Activated CD8-positive, alpha-beta T cell treated with anti-CD3 and anti-CD28 coated beads, Interleukin-2, amount 10 ng/mL, durations not matched to agents 7 days and 5 days (primary cell): ENCODE results near the gene KCNMA1. TPM values are rescaled to one million over a fixed set of nuclear protein-coding genes. Genes with fewer than 3 reads are reported as not detected.

Experiments used
- ATAC-seq: fragments of 150-1000 bp; cut with Tn5 transposase; one replicate; pipeline ENCODE4 v1.10.0; 2021; ENCODE audit warnings: moderate library complexity
- CTCF ChIA-PET: fragments of 350-600 bp; sonication (Branson Sonifier 250); formaldehyde crosslinking; loops from one replicate; lab custom pipeline; 2021; ENCODE audit warnings: antibody characterized with exemption; lab: Charles Lee
- POLR2A ChIA-PET: fragments of 350-600 bp; sonication (Branson Sonifier 250); formaldehyde crosslinking; loops from one replicate; lab custom pipeline; 2021; ENCODE audit warnings: antibody characterized with exemption; lab: Charles Lee
- DNase-seq: peaks from one replicate; pipeline ENCODE4 v3.0.0-alpha.2; 2020
- H3K27ac Mint-ChIP-seq: one replicate; pipeline ENCODE4 v1.8.0; 2021; ENCODE audit warnings: mild to moderate bottlenecking, mixed read lengths
- H3K27me3 Mint-ChIP-seq: one replicate; pipeline ENCODE4 v1.8.0; 2021; ENCODE audit warnings: low read depth, mixed read lengths
- H3K36me3 Mint-ChIP-seq: one replicate; pipeline ENCODE4 v1.8.0; 2021; ENCODE audit warnings: low read depth, mixed read lengths
- H3K4me1 Mint-ChIP-seq: one replicate; pipeline ENCODE4 v1.8.0; 2021; ENCODE audit warnings: low read depth, mixed read lengths
- H3K4me3 Mint-ChIP-seq: one replicate; pipeline ENCODE4 v1.8.0; 2021; ENCODE audit warnings: mild to moderate bottlenecking, mixed read lengths
- H3K9me3 Mint-ChIP-seq: one replicate; pipeline ENCODE4 v1.8.0; 2022; ENCODE audit warnings: mixed read lengths; ENCODE audit not compliant: insufficient read depth
- total RNA-seq, 2 experiments: library from RNA; stranded (reverse); gene quantifications; one replicate each; pipeline ENCODE4 v1.2.3, GENCODE V29; 2021

The KCNMA1 gene
- total RNA-seq, 2 experiments from 2014 or later: 0.16 TPM

DNA sequence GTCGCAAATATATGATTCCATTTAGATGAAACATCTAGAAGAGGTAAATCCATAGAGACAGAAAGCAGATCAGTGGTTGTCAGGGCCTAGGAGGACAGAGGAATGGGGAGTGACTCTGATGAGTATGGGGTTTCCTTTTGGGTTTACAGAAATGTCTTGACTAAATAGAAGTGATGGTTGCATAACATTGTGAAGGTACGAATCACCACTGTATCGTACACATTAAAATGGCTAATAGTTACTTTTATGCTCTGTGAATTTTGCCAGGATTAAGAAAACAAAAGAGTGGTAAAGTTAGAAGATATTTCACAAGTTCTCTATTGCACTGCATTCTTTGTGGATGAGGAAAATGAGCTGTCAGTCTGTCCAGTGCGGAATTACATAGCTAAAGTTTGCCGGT, 407.4 kb downstream of the KCNMA1 start:
- CTCF ChIA-PET: no interaction called here
- peak overlapping the region; percentile 0 for H3K27ac Mint-ChIP-seq
- ATAC-seq (no peak), DNase-seq (no peak)
- H3K4me1 Mint-ChIP-seq: peaks cover 5% of the 10 kb centered on the region
- no peak overlapping the region for H3K4me3 Mint-ChIP-seq
- H3K27me3 Mint-ChIP-seq: peaks cover 17% of the 10 kb centered on the region
- H3K9me3 Mint-ChIP-seq: no peaks in the 10 kb centered on the region
- POLR2A ChIA-PET: no interaction called here
- H3K36me3 Mint-ChIP-seq: no peaks in the 10 kb centered on the region

DNA sequence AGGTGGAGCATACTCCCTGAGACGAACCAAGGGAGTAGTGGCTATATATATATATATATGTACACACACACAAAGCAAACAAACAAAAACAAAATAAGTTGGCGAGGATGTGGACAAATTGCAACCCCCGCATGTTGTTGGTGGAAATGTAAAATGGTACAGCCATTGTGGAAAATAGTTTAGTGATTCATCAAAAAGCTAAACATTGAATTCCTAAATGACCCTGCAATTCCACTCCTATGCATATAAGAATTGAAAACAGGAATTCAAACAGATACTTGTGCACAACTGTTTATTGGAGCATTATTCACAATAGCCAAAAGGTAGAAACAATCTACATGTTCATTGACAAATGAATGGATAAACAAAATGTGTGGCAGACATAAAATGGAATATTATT, 407.9 kb downstream of the KCNMA1 start:
- H3K27ac Mint-ChIP-seq: no peak overlapping the region

DNA sequence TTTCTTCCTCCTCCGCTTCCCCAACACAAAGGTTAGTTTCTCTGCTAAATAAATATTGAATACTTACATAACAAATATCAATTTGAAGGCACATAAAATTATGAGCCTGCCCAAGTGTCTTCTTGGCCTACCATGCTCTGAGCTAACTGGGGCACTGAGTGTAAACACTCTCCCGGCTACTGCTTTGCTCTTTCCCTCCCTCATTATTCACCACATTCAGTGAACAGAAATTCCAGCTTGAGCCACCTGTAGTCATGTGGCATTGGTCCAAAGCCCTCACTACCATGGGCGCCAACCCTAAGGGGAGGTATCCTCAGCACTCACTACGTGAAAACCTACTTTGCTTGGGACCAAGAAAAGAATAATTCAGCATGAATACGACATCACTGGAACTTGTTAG, 409.0 kb downstream of the KCNMA1 start:
- no peak for DNase-seq
- no peaks in the 10 kb centered on the region for H3K9me3 Mint-ChIP-seq
- ChIA-PET POLR2A (no interaction called here), CTCF (no interaction called here)
- ATAC-seq: no peak
- no peak overlapping the region for H3K27ac Mint-ChIP-seq
- no peak overlapping the region for H3K4me3 Mint-ChIP-seq
- no peaks in the 10 kb centered on the region for H3K36me3 Mint-ChIP-seq
- peaks cover 10% of the 10 kb centered on the region for H3K4me1 Mint-ChIP-seq
- peaks cover 18% of the 10 kb centered on the region for H3K27me3 Mint-ChIP-seq

More for the DNA sequence above, 407.9 kb downstream of the KCNMA1 start:
- DNase-seq (no peak), ATAC-seq (no peak)
- ChIA-PET POLR2A (no interaction called here), CTCF (no interaction called here)
- no peaks in the 10 kb centered on the region for H3K36me3 Mint-ChIP-seq
- no peak overlapping the region for H3K4me3 Mint-ChIP-seq
- peaks cover 17% of the 10 kb centered on the region for H3K27me3 Mint-ChIP-seq
- H3K9me3 Mint-ChIP-seq: no peaks in the 10 kb centered on the region
- peaks cover 10% of the 10 kb centered on the region for H3K4me1 Mint-ChIP-seq

GRCh38 chr10:77226853-77227565, 410.6 kb downstream of the KCNMA1 start:
- ChIA-PET POLR2A (no interaction called here), CTCF (no interaction called here)
- no peaks in the 10 kb centered on the region for H3K36me3 Mint-ChIP-seq
- peaks cover 18% of the 10 kb centered on the region for H3K27me3 Mint-ChIP-seq
- no peaks in the 10 kb centered on the region for H3K9me3 Mint-ChIP-seq
- peaks cover 10% of the 10 kb centered on the region for H3K4me1 Mint-ChIP-seq
- DNase-seq (no peak), ATAC-seq (no peak)
- no peak overlapping the region for H3K27ac Mint-ChIP-seq
- no peak overlapping the region for H3K4me3 Mint-ChIP-seq

DNA sequence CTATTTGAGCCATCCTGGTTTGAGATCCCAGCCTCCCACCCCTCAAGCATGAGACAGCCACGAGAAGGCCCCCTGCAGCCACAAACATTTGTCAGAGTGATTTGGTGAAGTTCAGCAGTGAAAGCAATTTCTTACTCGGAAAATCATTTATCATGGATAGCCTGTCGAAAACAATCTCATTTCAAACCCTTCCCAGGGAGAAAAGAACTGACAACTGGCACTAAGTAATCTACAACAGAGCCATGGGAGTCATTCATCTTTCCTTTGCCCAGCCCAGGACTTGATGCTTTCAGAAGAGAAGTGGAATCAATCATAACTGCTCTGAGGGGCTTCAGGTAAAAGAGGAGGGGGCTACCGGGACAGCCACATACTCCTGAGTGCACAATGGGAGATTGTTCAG, 411.2 kb downstream of the KCNMA1 start:
- H3K27me3 Mint-ChIP-seq: peaks cover 15% of the 10 kb centered on the region
- DNase-seq: no peak
- peaks cover 10% of the 10 kb centered on the region for H3K4me1 Mint-ChIP-seq
- H3K4me3 Mint-ChIP-seq: no peak overlapping the region
- no peak for ATAC-seq
- no peaks in the 10 kb centered on the region for H3K36me3 Mint-ChIP-seq
- POLR2A ChIA-PET: no interaction called here
- no peaks in the 10 kb centered on the region for H3K9me3 Mint-ChIP-seq
- H3K27ac Mint-ChIP-seq: no peak overlapping the region
- CTCF ChIA-PET: no interaction called here

- Mint-ChIP-seq H3K27ac (no peak overlapping the region), H3K4me1 (peaks cover 10% of the 10 kb centered on the region), H3K4me3 (no peak overlapping the region), H3K27me3 (peaks cover 15% of the 10 kb centered on the region), H3K36me3 (no peaks in the 10 kb centered on the region), H3K9me3 (no peaks in the 10 kb centered on the region)
- ATAC-seq (no peak), DNase-seq (no peak)
- CTCF ChIA-PET: no interaction called here
- POLR2A ChIA-PET: no interaction called here
These were observed 411.6 kb downstream of the KCNMA1 start for GRCh38 chr10:77226020-77226419.

DNA sequence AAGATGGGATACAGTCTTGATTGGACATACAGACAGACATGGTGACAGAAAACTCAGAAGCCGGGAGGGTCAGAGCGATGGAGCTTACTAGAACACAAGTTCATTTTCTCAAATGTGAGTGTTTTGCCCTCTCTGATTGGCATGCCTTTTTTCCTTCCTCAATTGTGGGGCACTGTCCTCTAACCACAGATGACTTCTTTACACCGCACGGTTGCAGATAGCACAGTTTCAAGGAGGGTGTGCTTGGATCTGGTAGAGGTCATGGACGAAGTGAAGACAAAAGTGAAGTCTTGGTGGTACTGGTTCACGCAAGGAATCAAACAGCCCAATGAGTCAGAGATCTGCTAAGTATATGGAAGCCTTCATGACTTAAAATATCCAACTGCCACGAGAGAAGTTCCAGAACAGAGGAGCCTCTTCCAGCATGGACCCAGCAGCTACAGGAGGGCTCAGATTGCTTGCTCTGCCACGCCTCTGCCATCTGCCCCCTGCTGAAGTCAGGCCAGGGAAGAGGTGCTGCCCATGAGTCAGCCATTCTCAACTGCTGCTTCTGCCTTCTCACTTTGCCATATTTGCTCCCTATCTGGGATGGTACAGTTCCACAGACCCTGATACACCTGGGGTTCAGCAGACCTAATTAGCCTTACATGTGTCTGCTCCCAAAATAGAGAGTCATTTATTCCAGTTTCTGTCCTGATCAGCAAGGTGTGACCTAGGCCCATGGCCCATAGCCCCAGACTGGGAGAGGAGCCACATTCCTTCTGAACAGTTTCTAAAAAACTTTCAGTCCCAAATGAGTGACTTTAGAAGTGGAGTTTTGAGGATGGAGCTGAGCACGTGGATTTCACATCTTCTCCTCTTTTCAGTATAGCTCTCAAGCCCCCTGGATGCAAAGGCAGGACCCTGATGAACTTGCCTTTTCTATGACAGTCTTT, 413.8 kb downstream of the KCNMA1 start:
- no peaks in the 10 kb centered on the region for H3K36me3 Mint-ChIP-seq
- H3K9me3 Mint-ChIP-seq: no peaks in the 10 kb centered on the region
- CTCF ChIA-PET: no interaction called here
- DNase-seq: no peak
- peaks cover 10% of the 10 kb centered on the region for H3K4me1 Mint-ChIP-seq
- POLR2A ChIA-PET: no interaction called here
- H3K27me3 Mint-ChIP-seq: peaks cover 9% of the 10 kb centered on the region
- no peak overlapping the region for H3K4me3 Mint-ChIP-seq
- no peak overlapping the region for H3K27ac Mint-ChIP-seq
- no peak for ATAC-seq

GRCh38 chr10:77220150-77220549, 417.5 kb downstream of the KCNMA1 start:
- Mint-ChIP-seq H3K4me1 (peaks cover 4% of the 10 kb centered on the region), H3K27ac (no peak overlapping the region), H3K4me3 (no peak overlapping the region), H3K9me3 (no peaks in the 10 kb centered on the region), H3K27me3 (peaks cover 12% of the 10 kb centered on the region), H3K36me3 (no peaks in the 10 kb centered on the region)
- DNase-seq (no peak), ATAC-seq (no peak)
- POLR2A ChIA-PET: no interaction called here
- CTCF ChIA-PET: interaction anchor here (1.2 kb wide), 1 partner anchor 46 kb away, joined by 5 read pairs; no protein-coding TSS in a partner anchor

- ATAC-seq (no peak), DNase-seq (no peak)
- ChIA-PET POLR2A (no interaction called here), CTCF (no interaction called here)
- Mint-ChIP-seq H3K27me3 (peaks cover 12% of the 10 kb centered on the region), H3K36me3 (no peaks in the 10 kb centered on the region), H3K4me1 (no peaks in the 10 kb centered on the region), H3K4me3 (no peak overlapping the region), H3K27ac (no peak overlapping the region), H3K9me3 (no peaks in the 10 kb centered on the region)
These were observed 418.6 kb downstream of the KCNMA1 start for GRCh38 chr10:77219046-77219445.

DNA sequence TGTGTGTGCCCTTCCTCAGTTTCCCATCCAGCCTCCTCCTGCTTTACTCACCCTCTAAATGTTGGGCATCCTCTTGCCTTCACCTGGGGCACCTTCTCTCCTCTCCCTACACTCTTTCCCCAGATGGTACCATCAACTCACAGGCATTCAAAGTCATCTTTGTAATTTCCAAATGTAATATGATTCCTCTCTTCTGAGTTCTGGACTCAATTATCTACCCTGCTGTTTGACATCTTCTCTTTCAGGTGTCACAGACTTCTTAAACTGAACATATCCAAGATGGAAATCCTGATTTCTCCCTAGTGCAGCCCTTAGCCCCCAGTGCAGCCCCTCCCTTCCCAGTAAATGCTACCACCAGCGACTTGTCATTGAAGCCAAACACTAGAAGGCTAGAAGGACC, 422.8 kb downstream of the KCNMA1 start:
- DNase-seq (no peak), ATAC-seq (no peak)
- POLR2A ChIA-PET: no interaction called here
- CTCF ChIA-PET: no interaction called here
- Mint-ChIP-seq H3K36me3 (no peaks in the 10 kb centered on the region), H3K27ac (no peak overlapping the region), H3K4me3 (no peak overlapping the region), H3K27me3 (peaks cover 14% of the 10 kb centered on the region), H3K4me1 (no peaks in the 10 kb centered on the region), H3K9me3 (no peaks in the 10 kb centered on the region)

DNA sequence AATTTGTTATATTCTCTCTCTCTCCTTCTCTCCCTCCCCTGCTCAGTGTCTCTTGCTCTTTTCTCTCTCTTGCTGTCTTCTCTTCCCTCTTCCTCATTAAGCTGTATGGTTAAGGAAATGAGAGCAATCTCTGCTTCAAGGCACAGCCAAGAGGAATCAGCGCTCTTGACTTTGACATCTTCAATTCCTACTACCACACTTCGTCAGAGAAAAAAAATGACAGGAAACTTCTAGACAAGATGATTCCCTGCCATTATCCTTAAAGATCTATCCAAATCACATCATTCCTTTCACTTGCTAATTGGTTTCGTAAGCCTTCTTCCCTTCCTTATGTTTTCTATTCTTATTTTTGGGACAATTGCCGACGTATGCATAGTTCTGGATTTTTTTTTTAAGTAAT, 425.0 kb downstream of the KCNMA1 start:
- no peak for DNase-seq
- H3K4me3 Mint-ChIP-seq: no peak overlapping the region
- peaks cover 16% of the 10 kb centered on the region for H3K27me3 Mint-ChIP-seq
- H3K36me3 Mint-ChIP-seq: no peaks in the 10 kb centered on the region
- H3K27ac Mint-ChIP-seq: no peak overlapping the region
- CTCF ChIA-PET: no interaction called here
- ATAC-seq: no peak
- POLR2A ChIA-PET: no interaction called here
- no peaks in the 10 kb centered on the region for H3K9me3 Mint-ChIP-seq
- H3K4me1 Mint-ChIP-seq: no peaks in the 10 kb centered on the region

GRCh38 chr10:77210645-77211044, 427.0 kb downstream of the KCNMA1 start:
- DNase-seq (no peak), ATAC-seq (no peak)
- no peak overlapping the region for H3K27ac Mint-ChIP-seq
- H3K27me3 Mint-ChIP-seq: peaks cover 15% of the 10 kb centered on the region
- H3K36me3 Mint-ChIP-seq: no peaks in the 10 kb centered on the region
- H3K4me1 Mint-ChIP-seq: no peaks in the 10 kb centered on the region
- no peak overlapping the region for H3K4me3 Mint-ChIP-seq
- CTCF ChIA-PET: interaction anchor here (0.8 kb wide), 1 partner anchor 138 kb away, joined by 3 read pairs; no protein-coding TSS in a partner anchor
- POLR2A ChIA-PET: no interaction called here
- H3K9me3 Mint-ChIP-seq: no peaks in the 10 kb centered on the region
